Neural cell (in vitro differentiated cells): Measurements from ENCODE around the gene ATP5MG. TPM values are rescaled to one million over a fixed set of nuclear protein-coding genes. Genes with fewer than 3 reads are reported as not detected.
A peak's percentile ranks its signal among the peaks of the same experiment; 100 is the strongest.

Source experiments
- H2AFZ ChIP-seq: fragments of 200-600, 300-800 bp; sonication (generic), shearing (Covaris generic); 2 replicates; pipeline ENCODE4 v1.6.0; 2014; ENCODE audit warnings: low read depth, mild to moderate bottlenecking, antibody characterized with exemption, low read length, moderate library complexity
- H3F3A ChIP-seq: fragments of 200-600 bp; shearing (Covaris generic); 2 replicates; pipeline ENCODE4 v1.6.1; 2016; ENCODE audit warnings: mild to moderate bottlenecking, moderate library complexity, mixed read lengths, antibody characterized with exemption, low read length; ENCODE audit not compliant: insufficient read depth, poor library complexity, severe bottlenecking
- H3K27ac ChIP-seq: fragments of 200-600, 300-800 bp; sonication (generic), shearing (Covaris generic); 2 replicates; pipeline ENCODE4 v1.5.1; 2014; ENCODE audit warnings: mild to moderate bottlenecking, low read length, moderate library complexity
- H3K27me3 ChIP-seq: fragments of 300-800, 200-600 bp; sonication (generic), shearing (Covaris generic); 2 replicates; pipeline ENCODE4 v1.6.0; 2014; ENCODE audit warnings: mild to moderate bottlenecking, low read depth, low read length, moderate library complexity; ENCODE audit not compliant: insufficient read depth
- H3K36me3 ChIP-seq: fragments of 300-800, 200-600 bp; sonication (generic), shearing (Covaris generic); 2 replicates; pipeline ENCODE4 v1.5.1; 2014; ENCODE audit warnings: mild to moderate bottlenecking, antibody characterized with exemption, low read length, moderate library complexity; ENCODE audit not compliant: insufficient read depth
- H3K4me2 ChIP-seq: fragments of 300-800, 200-600 bp; sonication (generic), shearing (Covaris generic); 2 replicates; pipeline ENCODE4 v1.6.0; 2014; ENCODE audit warnings: mild to moderate bottlenecking, low read length
- H3K4me3 ChIP-seq: fragments of 300-800, 200-600 bp; sonication (generic), shearing (Covaris generic); 2 replicates; pipeline ENCODE4 v1.5.1; 2014; ENCODE audit warnings: mild to moderate bottlenecking, low read length, moderate library complexity
- H3K79me2 ChIP-seq: fragments of 200-600 bp; shearing (Covaris generic); replicated peaks from 2 replicates; pipeline ENCODE4 v1.6.0; 2014; ENCODE audit warnings: mild to moderate bottlenecking, low read length, moderate library complexity; ENCODE audit not compliant: insufficient read depth
- H3K9ac ChIP-seq: fragments of 300-800, 200-600 bp; sonication (generic), shearing (Covaris generic); 2 replicates; pipeline ENCODE4 v1.6.1; 2016; ENCODE audit warnings: mild to moderate bottlenecking, low read length, mixed read lengths
- H3K9me2 ChIP-seq: fragments of 200-600 bp; shearing (Covaris generic); 2 replicates; pipeline ENCODE4 v1.6.1; 2016; ENCODE audit warnings: mild to moderate bottlenecking, low read length, mixed read lengths; ENCODE audit not compliant: insufficient read depth
- H3K9me3 ChIP-seq: fragments of 200-600, 300-800 bp; sonication (generic), shearing (Covaris generic); 2 replicates; pipeline ENCODE4 v1.6.1; 2016; ENCODE audit warnings: mild to moderate bottlenecking, mixed run types, low read length, moderate library complexity, mixed read lengths
- H4K20me1 ChIP-seq: fragments of 200-600 bp; shearing (Covaris generic); 2 replicates; pipeline ENCODE4 v1.6.1; 2016; ENCODE audit warnings: mild to moderate bottlenecking, mixed run types; ENCODE audit not compliant: insufficient read depth
- CTCF ChIP-seq: fragments of 450-650 bp; IDR thresholded peaks from 2 replicates; pipeline ENCODE4 v1.5.1; 2014; ENCODE audit warnings: antibody characterized with exemption, mild to moderate bottlenecking, moderate library complexity; ENCODE audit not compliant: poor library complexity, severe bottlenecking
- EP300 ChIP-seq: fragments of 450-650 bp; conservative IDR thresholded peaks from 2 replicates; pipeline ENCODE4 v1.6.1; 2014; ENCODE audit warnings: antibody characterized with exemption, mild to moderate bottlenecking, moderate library complexity; ENCODE audit not compliant: poor library complexity, severe bottlenecking
- EZH2 ChIP-seq: fragments of 200-600, 300-800 bp; shearing (Covaris generic), sonication (generic); IDR thresholded peaks from 2 replicates; pipeline ENCODE4 v1.6.1; 2014; ENCODE audit warnings: antibody characterized with exemption, low read length, borderline replicate concordance, mild to moderate bottlenecking; ENCODE audit not compliant: insufficient read depth, poor library complexity, severe bottlenecking
- MXI1 ChIP-seq: fragments of 450-650 bp; conservative IDR thresholded peaks from 2 replicates; pipeline ENCODE4 v1.6.1; 2014; ENCODE audit warnings: antibody characterized with exemption, mild to moderate bottlenecking; ENCODE audit not compliant: poor library complexity, severe bottlenecking
- POLR2AphosphoS5 ChIP-seq: IDR thresholded peaks from 2 replicates; pipeline ENCODE4 v1.6.1; 2012
- RAD21 ChIP-seq: fragments of 450-650 bp; conservative IDR thresholded peaks from 2 replicates; pipeline ENCODE4 v1.6.1; 2014; ENCODE audit warnings: antibody characterized with exemption, mild to moderate bottlenecking, moderate library complexity
- REST ChIP-seq: IDR thresholded peaks from 2 replicates; pipeline ENCODE4 v1.6.1; 2012; ENCODE audit warnings: borderline replicate concordance
- SMC3 ChIP-seq: fragments of 450-650 bp; conservative IDR thresholded peaks from 2 replicates; pipeline ENCODE4 v1.6.1; 2014; ENCODE audit warnings: antibody characterized with exemption, mild to moderate bottlenecking, moderate library complexity; ENCODE audit not compliant: poor library complexity
- TAF1 ChIP-seq: IDR thresholded peaks from 2 replicates; pipeline ENCODE4 v1.6.1; 2012; ENCODE audit warnings: low read depth
- polyA plus RNA-seq: library from polyadenylated mRNA; depleted of rRNA; stranded (reverse); fragments of >200 nt; gene quantifications from 2 replicates; pipeline ENCODE4 v1.2.3, GENCODE V29; 2014

Gene ATP5MG
- polyA plus RNA-seq, 1 donor from 2014 or later = 153 TPM

- Histone ChIP-seq H3F3A (peaks cover 9% of the 10 kb centered on the region), H3K79me2 (peaks cover 80% of the 10 kb centered on the region), H3K9me3 (no peaks in the 10 kb centered on the region), H3K4me3 (peak overlapping the region; percentile 96), H3K27ac (no peak overlapping the region), H4K20me1 (peaks cover 57% of the 10 kb centered on the region), H3K4me2 (peak overlapping the region; percentile 96), H3K27me3 (no peaks in the 10 kb centered on the region), H3K9me2 (no peaks in the 10 kb centered on the region), H3K9ac (peak overlapping the region; percentile 99), H2AFZ (no peak overlapping the region), H3K36me3 (no peaks in the 10 kb centered on the region)
- TF ChIP-seq EP300 (no peak), SMC3 (no peak), REST (no peak), POLR2AphosphoS5 (no peak), TAF1 (no peak), EZH2 (no peak), RAD21 (no peak), CTCF (no peak), MXI1 (no peak)
These were observed 38.2 kb downstream of the ATP5MG start for GRCh38 chr11:118439646-118440045.

GRCh38 chr11:118441770-118442275, 40.4 kb downstream of the ATP5MG start:
- H3K27me3 ChIP-seq = no peaks in the 10 kb centered on the region
- H4K20me1 ChIP-seq = peaks cover 65% of the 10 kb centered on the region
- H2AFZ ChIP-seq = no peak overlapping the region
- no peak overlapping the region for H3K27ac ChIP-seq
- peaks cover 98% of the 10 kb centered on the region for H3K79me2 ChIP-seq
- peaks cover 9% of the 10 kb centered on the region for H3F3A ChIP-seq
- TF ChIP-seq POLR2AphosphoS5 (no peak), EZH2 (no peak), MXI1 (no peak), EP300 (no peak), CTCF (no peak), SMC3 (no peak), RAD21 (no peak), REST (no peak), TAF1 (no peak)
- peak overlapping the region; percentile 46 for H3K4me3 ChIP-seq
- no peaks in the 10 kb centered on the region for H3K9me2 ChIP-seq
- H3K4me2 ChIP-seq = no peak overlapping the region
- no peaks in the 10 kb centered on the region for H3K36me3 ChIP-seq
- no peaks in the 10 kb centered on the region for H3K9me3 ChIP-seq
- no peak overlapping the region for H3K9ac ChIP-seq
